ENCODE results near the gene ATP8B3. TPM values are rescaled to one million over a fixed set of nuclear protein-coding genes. Genes with fewer than 3 reads are reported as not detected.

ATP8B3 gene
- polyA plus RNA-seq, 1 donor: 0.85 TPM

- DNase-seq: no peak
Measured at GRCh38 chr19:1851654-1852580, 39.8 kb upstream of the ATP8B3 start.

- DNase-seq: no peak
Measured at GRCh38 chr19:1850809-1851653, 39.0 kb upstream of the ATP8B3 start.

- DNase-seq: no peak
Measured at GRCh38 chr19:1849886-1850398, 37.9 kb upstream of the ATP8B3 start.

GRCh38 chr19:1849132-1849474, 37.0 kb upstream of the ATP8B3 start:
- DNase-seq: no peak

GRCh38 chr19:1848399-1849131, 36.5 kb upstream of the ATP8B3 start, which contains the start of gene REXO1:
Gene REXO1, minus strand, starts transcription at chr19:1848483. Its CDS starts 125 bp downstream, at chr19:1848358.
- peak; percentile 97 for DNase-seq

- no peak for DNase-seq
Measured at GRCh38 chr19:1847684-1848398, 35.8 kb upstream of the ATP8B3 start.

- DNase-seq: no peak
Measured at GRCh38 chr19:1847348-1847683, 35.2 kb upstream of the ATP8B3 start.

- DNase-seq: no peak
Measured at GRCh38 chr19:1846517-1847204, 34.6 kb upstream of the ATP8B3 start.

- DNase-seq: no peak
Measured at GRCh38 chr19:1845642-1846041, 33.6 kb upstream of the ATP8B3 start.

- DNase-seq: no peak
Measured at GRCh38 chr19:1845125-1845515, 33.0 kb upstream of the ATP8B3 start.

- no peak for DNase-seq
Measured at GRCh38 chr19:1844513-1845124, 32.5 kb upstream of the ATP8B3 start.

- DNase-seq: no peak
Measured at GRCh38 chr19:1843646-1844394, 31.7 kb upstream of the ATP8B3 start.

GRCh38 chr19:1843116-1843515, 31.0 kb upstream of the ATP8B3 start:
- DNase-seq: no peak

GRCh38 chr19:1841209-1841924, 29.3 kb upstream of the ATP8B3 start:
- no peak for DNase-seq

- no peak for DNase-seq
Measured at GRCh38 chr19:1840541-1841115, 28.6 kb upstream of the ATP8B3 start.

GRCh38 chr19:1839658-1840540, 27.8 kb upstream of the ATP8B3 start:
- DNase-seq: no peak

GRCh38 chr19:1837625-1838105, 25.6 kb upstream of the ATP8B3 start:
- DNase-seq: no peak

GRCh38 chr19:1837222-1837565, 25.1 kb upstream of the ATP8B3 start:
- DNase-seq: no peak
